HL-60/S4 (cell line): ENCODE results near the gene TMEM184B.

Experiments used
- in situ Hi-C: fragments of 300-500 bp; cut with MboI; formaldehyde crosslinking; loops from 2 replicates; pipeline ENCODE4 v1.14.3; 2022; ENCODE audit warnings: low sequenced_read_pairs

Gene TMEM184B

DNA sequence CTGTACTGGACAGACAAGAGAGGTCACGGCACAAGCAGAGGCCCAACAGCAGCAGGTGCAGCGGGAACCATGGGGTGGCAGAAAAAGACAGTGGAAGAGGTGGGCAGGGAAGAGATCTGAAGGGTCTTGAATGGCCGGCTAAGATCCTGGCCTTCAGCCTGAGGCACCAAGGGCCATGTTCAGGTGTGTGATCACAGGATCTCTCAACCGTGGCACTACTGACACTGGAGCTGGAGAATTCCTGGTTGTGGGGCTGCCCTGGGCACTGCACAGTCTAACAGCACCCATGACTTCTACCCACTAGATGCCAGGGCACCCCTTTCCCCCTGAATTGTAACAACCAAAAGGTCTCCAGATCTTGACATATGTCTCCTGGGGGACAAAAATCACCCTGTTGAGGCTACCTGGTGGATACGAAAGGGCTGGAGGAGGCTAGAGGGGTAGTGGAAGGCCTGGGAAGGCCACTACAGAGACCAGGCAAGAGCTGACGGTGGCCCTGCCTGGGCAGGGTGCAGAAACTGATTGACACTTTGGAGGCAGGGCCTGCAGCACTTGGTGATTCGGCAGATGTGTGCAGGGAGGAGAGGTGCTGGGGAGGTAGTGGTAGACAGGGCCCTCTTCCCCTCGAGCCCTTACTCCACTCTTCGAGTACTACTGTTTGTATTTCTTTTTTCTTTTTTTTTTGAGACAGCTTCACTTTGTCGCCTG, 36.1 kb upstream of the TMEM184B start:
- in situ Hi-C loops = no loop called here

DNA sequence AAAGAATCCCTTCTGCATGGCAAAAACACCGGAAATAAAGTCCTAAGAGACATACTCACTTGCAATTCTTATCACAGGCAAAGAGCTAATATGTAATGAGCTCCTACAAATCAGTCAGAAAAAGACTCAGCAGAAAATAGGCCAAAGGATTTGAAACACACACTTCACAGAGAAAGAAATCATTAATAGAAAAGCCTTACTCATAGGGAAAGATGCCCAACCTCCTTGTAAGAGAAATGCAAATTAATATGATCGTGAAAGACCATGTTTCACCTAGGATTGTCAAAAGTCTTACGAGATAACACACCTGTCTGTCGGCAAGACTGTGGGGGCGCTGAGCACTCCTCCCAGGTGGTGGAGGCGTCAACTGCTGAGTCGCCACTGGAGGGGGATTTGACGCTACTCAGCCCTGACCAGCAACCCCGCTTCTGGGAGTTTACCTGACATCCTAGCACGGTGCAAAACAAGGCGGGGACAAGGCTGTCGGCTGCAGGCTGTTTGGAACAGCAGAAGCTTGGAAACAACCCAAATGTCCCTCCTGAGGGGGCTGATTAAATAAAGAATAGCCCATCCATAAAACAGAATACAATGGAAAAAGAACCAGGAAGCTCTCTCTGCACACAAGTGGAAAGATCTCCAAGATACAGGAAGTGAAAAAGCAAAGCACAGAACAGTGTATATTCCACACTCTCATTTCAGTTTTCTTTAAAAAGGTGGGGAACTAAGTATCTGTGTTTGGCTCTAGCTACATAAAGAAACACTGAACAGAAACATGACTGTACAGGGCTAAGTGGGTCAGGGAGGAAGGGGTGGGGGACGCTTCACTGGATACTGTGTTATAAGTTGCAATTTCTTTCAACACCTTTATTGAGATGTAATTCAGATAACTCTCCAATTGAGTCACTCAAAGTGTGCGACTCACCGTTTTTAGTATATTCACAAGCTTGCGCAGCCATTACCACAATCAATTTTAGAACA, 33.0 kb upstream of the TMEM184B start:
- in situ Hi-C loops = no loop called here

DNA sequence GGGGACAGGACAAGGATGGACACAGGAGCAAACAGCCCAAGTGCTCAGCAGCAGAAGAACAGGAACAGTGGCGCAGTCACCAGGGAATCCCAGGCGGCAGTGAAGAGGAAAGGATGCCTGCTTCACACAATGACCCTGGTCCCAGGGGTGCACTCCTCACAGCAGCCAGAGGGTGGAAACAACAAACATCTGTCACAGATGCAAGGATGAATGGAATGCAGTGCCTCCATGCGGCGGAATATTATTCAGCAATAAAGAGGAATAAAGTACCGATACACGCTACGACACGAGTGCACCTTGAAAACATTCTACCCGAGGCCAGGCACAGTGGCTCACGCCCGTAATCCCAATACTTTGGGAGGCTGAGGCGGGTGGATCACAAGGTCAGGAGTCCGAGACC, 31.7 kb upstream of the TMEM184B start:
- in situ Hi-C loops = no loop called here

DNA sequence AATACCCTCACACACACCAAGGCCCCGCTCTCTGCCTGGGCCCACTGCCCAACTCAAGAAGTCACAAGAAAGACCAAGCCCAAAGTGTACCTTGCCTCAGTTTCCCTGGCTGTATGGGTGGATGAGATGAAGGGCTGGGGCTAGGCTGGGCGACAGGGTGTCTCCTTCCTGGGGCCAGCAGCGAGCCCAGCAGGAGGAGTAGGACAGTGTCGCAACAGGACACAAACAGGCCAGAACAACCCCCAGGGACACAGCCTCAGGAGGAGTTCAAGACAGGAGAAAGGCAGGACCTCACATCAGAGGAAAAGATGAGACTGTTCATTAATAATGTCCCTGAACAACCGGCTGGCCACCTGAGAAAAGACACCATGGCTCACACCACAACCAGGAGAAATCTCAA, 31.2 kb upstream of the TMEM184B start:
- in situ Hi-C loops = no loop called here

DNA sequence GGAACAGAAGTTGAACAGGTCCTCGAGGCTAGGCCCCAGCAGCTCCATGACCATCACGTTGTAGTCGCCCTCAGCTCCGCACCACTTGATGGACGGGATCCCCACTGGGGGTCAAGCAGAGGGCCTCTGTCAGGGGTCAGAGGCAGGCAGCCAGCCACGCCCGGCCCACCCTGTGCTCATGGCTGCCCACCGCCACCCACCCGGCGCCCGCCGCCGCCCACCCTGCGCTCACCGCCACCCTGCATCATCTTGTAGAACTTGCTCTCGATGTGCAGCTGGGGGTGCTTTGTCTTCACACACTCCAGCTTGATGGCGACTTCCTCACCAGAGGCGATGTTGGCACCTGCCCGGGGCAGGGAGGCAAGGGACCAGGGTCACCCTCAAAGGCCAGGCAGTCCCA, 30.1 kb upstream of the TMEM184B start:
- in situ Hi-C loops = no loop called here

DNA sequence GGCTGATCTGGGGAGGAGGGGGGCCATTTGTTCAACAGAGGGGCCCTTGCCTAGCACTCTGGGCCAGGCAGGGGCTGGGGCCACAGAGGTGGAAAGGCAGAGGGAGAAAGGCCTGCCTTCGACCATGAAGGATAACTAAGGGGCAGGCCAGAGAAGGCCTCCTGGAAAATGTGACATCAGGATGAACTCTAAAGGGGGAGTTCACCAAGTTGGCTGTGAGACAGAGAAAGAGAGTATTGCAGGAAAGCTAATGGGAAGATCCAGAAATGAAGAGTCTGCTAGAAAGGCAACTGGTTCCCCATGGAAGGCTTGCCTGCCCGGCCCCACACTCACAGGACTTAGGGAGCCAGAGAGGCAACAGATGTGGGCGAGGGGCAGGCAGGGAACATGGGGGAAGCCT, 28.1 kb upstream of the TMEM184B start:
- in situ Hi-C loops = no loop called here

DNA sequence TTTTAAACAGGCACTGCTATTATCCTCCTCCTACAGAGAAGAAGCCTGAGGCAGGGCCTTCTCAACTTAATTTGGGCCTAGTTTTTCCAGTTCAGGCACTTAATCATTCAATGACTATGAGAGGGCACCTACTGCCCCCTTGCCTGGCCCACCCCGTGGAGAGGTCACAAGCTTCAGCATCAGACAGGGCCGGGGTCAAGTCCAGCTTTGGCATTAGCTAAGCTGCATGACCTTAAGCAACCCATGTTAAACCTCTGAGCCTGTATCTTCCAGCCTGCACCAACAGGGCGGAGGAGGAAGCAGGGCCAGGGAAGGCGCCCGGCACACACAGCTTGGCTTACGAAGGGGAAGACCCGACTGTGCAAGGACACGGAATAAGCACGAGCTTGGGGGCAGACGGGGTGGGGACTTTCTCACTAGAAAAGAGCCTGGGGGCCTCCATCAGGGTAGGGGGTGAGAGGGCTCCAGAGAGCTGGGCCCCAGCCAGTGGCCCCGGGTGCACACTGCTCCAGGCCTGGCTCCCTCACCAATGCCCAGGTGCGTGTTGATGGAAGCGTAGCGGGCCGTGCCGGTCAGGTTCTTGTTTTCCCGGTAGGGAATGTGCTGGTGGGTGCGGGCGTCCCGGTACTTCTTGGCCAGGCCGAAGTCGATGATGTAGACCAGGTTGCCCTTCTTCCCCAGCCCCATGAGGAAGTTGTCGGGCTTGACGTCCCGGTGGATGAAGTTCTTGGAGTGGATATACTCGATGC, 27.6 kb upstream of the TMEM184B start:
- in situ Hi-C loops = no loop called here

DNA sequence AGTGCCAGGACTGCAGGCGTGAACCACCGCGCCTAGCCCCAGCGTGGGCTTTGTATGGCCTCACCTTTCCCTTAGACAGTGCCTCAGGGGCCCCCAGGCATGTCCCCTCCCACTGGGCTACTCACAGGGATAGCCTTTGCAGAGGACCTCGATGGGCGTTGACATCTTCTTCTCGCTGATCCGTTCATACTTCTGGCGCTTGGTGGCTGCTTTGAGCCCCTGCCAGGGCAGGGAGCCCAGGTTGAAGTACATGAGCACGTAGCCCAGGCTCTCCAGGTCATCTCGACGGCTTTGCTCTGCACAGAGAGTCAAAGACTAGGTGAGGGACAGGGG, 26.9 kb upstream of the TMEM184B start:
- in situ Hi-C loops = no loop called here

DNA sequence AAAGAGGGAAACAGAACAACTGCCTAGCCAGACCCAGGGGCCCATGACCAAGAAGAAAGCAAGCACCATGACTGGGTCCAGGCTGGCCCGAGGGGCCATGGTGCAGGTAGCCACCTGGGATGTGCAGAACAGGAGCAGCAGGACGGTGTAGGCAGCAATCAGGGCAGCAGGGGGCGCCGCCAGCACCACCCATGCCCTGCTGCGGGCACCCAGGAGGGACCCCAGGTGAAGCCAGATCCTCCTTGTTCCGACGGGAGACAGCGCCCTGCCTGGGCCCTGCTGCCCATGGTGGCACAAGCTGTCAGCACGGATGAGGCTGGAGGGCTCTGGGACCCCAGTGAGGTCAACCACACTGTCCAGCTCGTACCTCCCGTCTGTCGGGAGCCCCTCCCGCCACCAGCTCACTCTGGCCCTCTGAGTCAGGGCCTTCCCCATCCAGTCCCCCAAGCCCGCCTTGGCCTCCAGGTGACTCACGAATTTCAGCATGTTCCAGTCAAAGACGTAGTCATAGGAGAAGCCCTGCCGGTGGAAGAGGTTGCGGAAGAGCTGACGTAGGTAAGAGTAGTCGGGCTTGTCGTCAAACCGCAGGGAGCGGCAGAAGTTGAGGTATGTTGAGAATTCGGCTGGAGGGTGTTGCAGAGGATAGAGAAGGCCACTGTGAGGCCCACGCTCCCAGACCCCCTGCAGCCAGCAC, 25.6 kb upstream of the TMEM184B start:
- in situ Hi-C loops = no loop called here

DNA sequence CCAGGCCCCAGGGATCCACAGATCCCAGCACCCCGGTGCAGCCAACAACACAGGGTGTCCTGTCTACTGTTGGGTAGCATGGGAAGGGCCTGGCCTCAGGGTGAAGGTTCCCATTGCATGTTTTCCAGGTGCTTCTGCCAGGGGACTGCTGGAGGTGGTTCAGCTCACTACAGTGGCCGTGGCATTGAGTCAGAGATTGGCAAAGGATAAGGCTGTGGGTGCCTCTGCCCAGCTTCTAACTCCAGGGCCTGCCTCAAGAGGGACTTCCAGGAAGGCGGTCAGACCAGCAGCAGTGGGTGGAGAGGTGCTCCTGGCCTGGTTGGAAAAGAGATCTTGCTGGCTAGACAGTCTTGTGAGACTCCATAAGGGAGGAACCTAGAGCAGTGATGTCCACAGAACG, 23.6 kb upstream of the TMEM184B start:
- in situ Hi-C loops = no loop called here

DNA sequence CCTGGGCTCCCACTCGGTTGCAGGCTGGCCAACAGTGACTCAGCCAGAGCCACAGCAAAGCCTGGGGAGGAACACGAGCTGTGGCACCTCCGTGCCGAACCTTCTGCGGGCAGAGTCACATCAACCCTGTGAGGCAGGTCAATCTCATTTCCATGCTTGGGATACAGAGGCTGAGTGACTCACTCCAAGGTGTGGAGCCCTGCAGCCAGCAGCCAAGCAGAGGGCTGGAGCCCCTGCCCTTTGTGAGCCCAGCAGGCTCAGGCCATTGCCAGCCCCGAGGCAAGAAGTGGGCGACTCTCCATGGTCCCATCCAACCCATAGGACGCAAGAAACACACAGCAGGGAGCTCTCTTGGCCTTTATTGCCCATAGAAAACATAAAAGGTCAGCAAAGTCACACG, 23.1 kb upstream of the TMEM184B start:
- in situ Hi-C loops = no loop called here

DNA sequence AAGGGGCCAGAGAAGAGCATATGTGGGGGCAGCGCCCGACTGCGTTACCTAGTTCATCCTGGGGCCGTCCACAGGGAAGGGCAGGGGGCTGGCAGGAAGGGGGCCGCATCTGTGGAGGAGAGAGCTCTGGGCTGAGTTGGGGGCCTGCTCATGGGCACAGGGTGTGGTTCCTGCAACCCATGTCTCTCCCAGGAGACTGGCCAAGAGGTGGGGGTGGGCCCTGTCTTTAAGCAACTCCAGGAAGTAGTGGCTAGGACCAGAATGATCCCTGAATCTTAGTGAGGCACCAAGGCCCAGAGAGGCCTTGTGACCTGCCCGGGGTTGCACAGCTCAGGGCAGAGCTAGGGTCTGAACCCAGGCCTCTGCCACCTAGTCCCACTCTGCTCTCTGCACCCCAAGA, 22.5 kb upstream of the TMEM184B start:
- in situ Hi-C loops = no loop called here

DNA sequence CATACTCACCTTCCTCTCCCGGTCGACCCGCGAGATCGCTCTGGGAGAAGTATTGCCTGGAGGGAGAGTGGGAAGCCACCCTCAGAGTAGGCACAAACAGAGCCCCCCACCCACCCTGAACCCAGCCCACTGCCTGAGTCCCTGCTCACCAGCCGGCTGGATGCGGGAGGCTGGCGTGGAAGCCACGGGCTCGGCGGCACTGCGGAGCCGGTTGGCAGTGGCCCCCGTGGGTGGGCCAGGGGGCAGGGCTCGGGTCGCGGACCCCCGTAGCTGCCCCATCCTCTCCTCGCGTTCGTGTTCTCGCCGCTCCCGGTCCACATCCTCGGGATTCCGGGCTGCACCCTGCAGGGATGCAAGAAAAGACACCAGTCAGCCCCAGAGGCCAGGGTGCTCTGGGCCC, 21.4 kb upstream of the TMEM184B start:
- in situ Hi-C loops = no loop called here

DNA sequence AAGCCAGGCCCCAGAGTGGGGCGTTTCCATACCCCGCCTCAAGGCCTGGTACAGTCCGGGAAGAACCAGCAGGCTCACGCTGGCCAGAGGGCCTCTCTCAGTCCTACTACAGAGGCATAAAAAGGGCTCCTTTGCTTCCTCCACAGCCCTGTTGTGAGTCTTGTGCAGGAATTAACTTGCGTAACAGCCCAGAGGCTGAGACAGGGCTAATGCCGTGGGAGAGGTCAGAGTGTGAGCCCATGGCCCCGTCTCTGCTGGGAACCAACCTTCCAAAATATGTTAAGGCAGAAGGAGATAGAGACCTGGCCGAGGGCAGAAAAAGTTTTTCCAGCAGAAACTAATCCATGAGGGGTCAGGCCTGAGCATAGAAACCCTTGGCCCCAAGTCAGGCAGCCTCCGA, 19.9 kb upstream of the TMEM184B start:
- in situ Hi-C loops = no loop called here

DNA sequence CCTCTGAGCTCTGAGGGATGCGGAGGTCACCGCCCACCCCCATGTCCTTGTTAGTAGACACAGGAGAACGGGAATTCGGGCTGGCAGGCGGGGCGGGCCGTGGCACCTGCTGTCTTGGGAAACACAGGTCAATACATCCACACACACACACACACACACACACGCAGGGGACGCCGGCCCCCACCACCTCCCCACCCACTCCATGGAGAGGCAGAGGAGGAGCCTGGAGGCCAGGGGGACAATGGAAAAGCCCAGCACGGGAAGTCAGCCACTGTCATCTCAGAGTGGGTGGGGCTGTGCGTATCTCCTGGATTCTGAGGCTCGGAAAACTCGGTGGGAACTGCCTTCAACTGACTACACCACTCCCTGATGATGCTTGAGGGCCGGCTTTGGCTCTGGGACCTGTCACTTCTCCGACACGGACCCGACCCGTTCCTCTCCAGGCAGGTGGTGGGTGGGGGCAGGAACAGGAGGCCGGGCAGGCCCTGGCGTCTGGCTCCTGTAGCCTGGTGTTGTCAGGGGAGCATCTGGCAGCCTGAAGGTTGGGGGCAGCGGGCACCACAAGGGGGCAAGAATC, 18.5 kb upstream of the TMEM184B start:
- in situ Hi-C loops = no loop called here

DNA sequence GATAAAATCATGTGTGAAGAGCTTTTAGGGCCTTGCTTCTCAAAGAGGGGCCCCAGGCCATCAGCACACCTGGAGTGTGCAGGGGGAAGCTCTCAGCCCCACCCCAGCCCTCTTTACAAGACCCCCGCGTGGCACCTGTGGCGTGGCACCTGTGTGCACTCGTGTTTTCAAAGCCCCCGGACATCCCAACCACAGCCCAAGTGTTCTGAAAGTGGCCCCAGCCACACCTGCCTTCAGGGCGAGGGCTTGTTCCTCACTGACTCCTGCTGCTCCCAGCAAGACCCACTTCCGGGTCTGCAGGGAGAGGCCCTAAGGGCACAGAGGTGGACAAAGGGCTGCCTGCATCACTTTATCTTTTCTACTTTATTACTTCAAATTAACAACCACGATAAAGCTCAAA, 17.5 kb upstream of the TMEM184B start:
- in situ Hi-C loops = no loop called here

DNA sequence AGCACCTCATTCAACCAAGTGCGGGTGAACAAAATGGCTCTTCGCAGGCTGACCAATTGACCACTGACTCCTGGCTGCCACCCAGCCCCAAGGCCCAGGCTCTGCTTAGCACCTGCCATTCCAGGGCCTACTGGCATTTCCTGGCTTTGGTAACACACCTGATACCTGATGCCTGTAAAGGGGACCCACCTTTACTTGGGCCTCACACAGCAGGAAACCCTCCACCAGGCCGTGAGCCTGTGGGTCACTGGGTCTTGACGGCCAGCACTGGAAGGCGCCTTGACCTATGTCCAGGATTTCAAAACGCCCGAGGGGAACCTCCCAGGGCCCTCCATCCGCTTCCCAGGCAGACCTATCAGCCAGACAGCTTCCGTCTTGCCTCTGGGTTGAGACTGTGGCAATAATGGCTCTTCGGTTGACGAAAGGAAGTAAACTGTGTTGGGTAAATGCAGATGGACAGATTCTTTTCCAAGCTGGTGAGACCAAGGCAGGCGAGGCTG, 16.8 kb upstream of the TMEM184B start:
- in situ Hi-C loops = no loop called here

DNA sequence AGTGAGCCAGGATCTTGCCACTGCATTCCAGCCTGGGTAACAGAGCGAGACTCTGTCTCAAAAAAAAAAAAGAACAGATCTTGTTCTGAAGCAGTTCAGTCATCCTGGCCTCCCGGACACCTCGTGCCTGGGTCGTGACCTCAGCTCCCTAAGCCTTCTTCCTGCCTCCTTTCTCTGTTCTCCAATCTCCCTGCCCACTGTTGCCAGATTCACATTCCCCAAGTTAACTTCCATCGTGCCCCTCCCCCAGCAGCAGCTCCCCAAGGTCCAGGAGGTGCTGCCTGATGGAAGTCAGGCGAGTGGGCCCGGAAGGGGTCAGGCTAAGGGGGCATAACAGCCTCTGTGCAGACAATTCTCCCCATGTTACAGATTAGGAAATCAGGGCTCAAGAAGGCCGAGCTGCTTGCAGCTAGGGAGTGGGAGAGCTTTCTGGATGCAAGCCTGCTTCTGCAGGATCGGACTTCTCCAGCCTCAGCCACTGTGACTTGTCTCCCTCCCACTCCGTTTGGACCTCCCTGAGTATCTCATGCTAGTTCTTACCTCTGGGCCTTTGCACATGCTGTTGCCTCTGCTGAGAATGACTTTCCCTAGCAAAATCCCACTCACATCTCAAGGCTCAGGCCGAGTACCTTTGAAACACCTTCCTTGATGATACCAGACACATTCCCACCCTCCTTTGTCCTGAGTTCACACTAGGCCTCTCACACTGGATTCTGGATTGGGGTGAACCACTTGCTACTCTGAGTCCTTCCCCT, 14.3 kb upstream of the TMEM184B start:
- in situ Hi-C loops = no loop called here

DNA sequence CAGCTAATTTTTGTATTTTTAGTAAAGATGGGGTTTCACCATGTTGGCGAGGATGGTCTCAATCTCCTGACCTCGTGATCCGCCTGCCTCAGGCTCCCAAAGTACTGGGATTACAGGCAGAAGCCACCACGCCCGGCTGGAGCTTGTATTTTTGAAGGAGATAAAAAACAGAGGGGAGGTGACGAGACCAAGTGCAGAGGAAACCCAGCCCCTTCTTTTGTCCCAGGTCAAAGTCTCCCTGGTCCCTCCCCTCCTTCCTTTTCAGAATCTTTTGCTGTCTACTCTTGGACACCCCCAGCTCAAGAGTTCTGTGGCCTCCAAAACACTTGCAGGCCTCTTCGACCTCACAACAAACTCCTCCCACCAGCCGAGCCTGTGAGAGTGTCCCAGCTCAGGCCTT, 12.2 kb upstream of the TMEM184B start:
- in situ Hi-C loops = no loop called here

DNA sequence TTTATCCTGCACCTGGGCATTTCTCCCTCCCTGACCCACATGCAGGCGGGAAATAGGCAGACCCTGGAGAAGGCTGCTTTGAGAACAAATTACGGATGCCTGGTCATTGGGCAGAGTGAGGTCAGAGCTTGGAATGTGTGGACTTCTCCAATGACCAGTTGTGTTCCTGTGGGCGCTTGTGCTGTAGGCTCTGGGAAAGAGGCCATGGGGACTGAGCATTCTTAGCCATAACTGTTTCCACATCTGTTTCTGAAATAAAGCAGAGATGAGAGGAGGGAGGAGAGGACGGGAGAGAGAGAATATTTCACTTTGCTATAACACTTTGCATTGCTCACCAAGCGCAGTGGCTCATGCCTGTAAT, 11.2 kb upstream of the TMEM184B start:
- in situ Hi-C loops = no loop called here
